Measurements from ENCODE around the gene COX19.
"Not testable (repeated sequence)": the region's sequence is repeated elsewhere in the genome, so short reads cannot be mapped to it uniquely, and the experiment has no call there.

The COX19 gene

DNA sequence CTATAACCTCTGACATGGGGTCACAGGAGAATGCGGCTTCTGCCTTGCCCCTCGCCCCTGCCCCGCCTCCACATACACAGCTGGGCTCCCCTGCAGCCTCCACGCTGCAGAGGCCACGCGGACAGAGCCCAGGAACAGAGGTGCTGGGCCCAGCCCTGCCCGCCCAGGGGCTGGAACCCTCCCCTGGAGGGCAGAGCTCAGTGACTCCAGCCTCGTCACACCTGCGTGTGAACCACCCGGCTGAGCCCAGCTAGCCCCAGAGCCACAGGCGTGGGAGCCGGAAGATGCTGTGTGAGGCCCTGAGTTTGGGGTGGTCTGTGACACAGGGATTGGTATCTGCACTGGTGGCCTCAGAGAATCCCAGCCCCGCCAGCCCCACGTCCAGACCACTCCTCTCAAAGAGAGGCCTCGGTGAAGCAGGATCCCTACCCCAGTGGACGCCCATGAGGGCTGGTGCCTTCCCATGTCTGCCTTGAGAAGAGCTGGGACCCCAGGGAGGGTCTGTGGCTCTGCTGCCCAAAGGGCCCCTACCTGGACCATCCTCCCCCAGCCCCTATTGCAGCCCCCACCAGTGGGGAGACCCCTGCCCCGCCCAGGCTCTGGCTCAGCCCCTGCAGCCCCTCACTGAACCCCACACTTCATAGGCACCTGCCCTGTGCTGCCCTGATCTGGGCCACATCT, 12.8 kb downstream of the COX19 start:
- DNase-seq (ENCODE audit: low spot score): no peak

- no peak for DNase-seq (ENCODE audit: low spot score)
These were observed 13.6 kb downstream of the COX19 start for GRCh38 chr7:961546-962400.

DNA sequence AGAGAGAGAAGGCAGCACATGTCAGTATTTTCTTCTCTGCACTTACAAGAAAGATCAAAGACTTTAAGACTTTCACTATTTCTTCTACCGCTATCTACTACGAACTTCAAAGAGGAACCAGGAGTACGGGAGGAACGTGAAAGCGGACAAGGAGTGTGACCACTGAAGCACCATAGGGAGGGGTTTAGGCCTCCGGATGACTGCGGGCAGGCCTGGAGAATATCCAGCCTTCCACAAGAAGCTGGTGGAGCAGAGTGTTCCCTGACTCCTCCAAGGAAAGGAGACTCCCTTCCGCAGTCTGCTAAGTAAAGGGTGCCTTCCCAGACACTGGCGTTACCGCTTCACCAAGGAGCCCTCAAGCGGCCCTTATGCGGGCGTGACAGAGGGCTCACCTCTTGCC, 14.4 kb downstream of the COX19 start:
- DNase-seq (ENCODE audit: low spot score): not testable (repeated sequence)

DNA sequence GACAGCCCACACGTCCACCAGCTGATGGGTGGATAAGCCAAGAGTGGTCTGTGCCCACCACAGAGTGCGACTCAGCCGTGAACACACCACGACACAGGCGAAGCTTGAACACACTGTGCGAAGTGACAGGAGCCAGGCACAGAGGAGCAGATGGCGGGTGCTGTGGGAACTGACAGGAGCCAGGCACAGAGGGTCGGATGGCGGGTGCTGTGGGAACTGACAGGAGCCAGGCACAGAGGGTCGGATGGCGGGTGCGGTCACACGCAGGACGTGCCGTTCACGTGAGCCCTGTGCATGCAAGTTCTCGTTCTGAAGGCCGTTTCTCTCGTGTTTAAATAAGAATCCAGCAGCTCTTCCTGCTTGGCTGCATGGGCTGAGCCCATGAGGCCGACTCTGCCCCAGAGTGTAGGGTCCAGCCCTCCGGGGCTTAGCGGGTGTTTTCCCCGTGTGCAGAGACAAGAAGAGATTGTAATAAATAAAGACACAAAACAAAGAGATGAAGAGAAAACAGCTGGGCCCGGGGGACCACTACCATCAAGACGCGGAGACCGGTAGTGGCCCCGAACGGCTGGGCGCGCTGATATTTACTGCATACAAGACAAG, 15.0 kb downstream of the COX19 start:
- peak; percentile 76 for DNase-seq (ENCODE audit: low spot score)

GRCh38 chr7:959740-960139, 15.6 kb downstream of the COX19 start:
- not testable (repeated sequence) for DNase-seq (ENCODE audit: low spot score)

DNA sequence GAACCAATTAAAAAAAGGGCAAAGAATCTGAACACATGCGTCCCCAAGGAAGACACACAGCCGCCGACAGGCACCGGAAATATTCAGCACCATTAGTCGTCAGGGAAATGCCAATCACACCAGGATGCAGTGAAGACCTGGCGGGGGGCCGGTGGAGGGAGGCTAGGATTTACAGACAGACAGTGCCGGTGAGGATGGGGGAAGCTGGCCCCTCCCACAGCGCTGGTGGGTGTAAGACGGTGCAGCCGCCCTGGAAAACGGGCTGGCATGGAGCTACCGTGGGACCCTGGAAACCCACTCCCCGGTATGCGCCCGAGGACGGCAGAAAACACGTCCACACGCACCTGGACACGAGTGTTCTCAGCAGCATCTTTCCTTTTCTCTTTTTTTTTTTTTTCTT, 16.1 kb downstream of the COX19 start:
- DNase-seq (ENCODE audit: low spot score): no peak

DNA sequence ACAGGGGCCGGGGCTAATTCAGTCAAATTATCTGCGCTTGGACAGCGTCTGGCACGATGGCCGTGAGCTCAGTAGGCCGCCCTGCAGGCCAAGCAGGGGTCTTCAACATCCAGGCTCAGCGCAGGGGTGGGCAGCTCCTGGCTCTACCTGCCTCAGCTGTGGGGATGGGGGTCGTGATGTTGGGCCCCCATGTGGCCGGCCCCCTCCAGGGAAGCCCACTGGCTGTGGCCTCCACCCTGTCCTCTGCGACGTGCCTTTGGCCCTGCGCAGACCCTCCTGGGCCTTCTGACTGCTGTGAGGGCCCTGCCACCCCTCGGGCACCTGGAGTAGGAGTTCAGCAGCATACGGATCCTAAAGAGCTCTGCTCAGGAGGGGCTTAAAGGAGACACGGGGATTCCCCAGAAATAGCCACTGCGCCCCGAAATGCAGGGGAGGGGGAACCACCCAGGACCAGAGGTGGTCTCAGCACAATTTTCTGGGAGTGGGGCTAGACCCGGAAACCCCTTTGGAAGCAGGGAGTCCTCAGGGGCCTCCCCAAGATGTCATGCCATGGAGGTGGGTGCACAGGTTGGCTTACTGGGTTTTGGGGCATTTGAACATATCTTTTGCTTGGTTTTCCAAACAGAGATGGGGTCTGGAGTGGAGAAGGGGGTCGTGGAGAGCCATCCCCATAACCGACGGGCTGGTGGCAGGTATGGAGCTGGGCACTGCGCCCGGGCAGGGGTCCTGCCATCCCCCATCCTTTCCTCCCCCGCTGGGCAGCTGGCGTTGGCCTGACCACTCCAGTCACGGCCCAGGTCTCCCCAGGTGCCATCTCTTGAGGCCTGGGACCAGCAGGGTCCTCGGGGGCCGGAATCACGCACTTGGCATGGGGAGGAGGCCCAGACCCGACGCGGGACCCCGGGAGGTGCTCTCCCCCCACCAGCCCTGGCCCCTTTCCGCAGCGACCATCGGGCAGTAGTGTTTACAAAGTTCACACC, 16.8 kb downstream of the COX19 start:
- no peak for DNase-seq (ENCODE audit: low spot score)

DNA sequence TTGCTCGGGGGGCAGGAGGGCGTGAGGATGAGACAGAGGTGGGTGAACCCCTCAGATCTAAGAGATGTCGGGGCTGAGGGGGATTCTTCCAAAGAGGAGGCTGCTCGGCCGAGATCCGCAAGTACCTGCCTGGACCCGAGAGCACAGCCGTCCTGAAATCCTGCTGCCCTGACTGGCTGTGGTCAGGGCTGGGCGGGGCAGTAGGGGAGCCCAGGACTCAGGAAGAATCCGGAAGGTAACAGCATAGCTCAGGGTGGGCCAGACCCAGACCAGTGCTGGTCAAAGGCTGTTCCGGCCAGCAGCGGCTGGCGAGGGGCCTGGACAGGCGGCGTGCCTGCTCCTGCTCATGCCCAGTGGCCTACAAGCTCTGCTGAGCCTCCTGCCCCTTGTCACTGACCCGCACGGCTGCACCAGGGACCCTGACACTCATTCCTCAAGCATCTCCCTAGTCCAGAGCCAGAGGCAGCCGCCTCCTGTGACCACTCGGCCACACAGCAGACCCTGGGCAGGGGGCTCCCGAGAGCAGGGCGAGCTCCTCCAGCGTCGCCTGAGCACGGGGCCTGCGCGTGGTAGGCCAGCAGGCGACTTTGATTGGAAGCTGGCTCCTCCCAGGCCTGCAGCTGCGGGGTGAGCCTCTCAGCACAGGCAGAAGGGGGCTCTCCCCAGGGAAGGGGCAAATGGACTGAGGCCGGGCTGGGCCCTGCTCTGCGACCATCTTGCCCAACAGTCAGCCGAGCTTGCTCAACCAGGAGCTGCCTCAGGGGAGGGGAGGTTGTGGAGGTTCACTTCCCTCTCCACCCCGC, 17.7 kb downstream of the COX19 start:
- DNase-seq (ENCODE audit: low spot score): peak; percentile 91

DNA sequence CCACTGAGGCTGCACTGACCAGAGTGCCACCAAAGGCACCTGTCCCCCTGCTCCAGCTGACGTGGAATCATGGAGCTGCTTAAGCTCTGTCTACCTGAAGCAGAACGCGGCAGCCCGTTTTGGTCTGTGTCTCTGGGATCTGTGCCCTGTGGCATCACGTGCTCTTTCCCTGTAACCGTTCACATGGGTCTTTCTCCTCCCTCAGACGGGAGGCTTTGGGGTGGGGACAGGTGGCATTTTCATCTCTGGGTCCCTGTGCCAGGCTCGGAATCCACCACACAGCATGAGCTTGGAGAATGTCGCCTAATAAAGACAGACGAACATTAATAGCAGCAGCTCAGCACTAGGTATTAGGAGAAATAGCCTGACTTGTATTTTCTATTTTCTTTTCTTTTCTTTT, 19.3 kb downstream of the COX19 start:
- DNase-seq (ENCODE audit: low spot score): no peak

DNA sequence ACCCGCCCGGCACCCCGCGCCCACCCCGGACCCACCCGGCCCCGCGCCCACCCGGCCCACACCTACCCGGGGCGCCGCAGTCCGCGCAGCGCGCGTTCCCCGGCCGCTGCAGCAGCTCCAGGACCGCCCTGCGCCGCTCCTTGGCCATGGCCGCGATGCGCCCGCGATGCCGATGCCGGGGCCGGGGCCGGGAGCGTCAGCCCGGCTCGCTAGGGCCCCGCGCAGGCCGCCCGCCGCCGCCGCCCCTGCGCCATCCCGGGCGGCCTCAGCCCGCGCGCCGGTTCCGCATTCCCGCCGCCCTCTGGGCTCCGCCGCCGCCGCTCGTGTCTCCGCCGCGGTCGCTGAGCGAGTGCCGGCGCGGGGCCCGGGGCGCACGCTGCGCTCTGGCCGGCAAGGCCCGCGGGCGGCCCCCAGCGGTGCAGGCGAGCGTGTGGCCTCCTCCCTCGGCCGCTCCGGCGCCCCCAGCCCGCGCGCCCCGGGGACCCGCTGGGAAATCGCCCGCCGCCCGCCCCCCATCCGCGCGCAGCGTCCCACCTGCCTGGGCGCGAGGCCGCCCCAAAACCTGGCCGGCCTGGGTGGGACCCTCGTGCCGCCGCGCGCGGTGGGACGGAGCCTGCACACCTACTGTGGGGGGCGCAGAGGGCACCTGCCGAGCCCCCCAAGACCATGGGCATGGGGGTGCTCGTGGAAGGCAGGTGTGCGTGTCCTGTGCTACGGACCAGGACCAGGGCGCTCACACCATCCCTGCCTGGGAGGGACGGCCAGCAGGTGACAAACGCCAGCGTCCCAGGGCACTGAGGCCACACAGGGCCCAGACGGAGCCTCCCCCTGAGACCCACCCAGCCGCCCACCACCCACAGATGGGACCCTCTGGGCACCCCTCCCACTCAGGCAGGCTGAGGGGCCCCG, 20.8 kb downstream of the COX19 start, which contains the start of gene ADAP1:
Gene ADAP1 (minus strand): TSS at position 351 of the 909 bp plus-strand sequence. CDS start 203 bp downstream, at position 148.
- DNase-seq (ENCODE audit: low spot score): no peak

GRCh38 chr7:953547-954327, 21.6 kb downstream of the COX19 start:
- DNase-seq (ENCODE audit: low spot score): peak; percentile 67

DNA sequence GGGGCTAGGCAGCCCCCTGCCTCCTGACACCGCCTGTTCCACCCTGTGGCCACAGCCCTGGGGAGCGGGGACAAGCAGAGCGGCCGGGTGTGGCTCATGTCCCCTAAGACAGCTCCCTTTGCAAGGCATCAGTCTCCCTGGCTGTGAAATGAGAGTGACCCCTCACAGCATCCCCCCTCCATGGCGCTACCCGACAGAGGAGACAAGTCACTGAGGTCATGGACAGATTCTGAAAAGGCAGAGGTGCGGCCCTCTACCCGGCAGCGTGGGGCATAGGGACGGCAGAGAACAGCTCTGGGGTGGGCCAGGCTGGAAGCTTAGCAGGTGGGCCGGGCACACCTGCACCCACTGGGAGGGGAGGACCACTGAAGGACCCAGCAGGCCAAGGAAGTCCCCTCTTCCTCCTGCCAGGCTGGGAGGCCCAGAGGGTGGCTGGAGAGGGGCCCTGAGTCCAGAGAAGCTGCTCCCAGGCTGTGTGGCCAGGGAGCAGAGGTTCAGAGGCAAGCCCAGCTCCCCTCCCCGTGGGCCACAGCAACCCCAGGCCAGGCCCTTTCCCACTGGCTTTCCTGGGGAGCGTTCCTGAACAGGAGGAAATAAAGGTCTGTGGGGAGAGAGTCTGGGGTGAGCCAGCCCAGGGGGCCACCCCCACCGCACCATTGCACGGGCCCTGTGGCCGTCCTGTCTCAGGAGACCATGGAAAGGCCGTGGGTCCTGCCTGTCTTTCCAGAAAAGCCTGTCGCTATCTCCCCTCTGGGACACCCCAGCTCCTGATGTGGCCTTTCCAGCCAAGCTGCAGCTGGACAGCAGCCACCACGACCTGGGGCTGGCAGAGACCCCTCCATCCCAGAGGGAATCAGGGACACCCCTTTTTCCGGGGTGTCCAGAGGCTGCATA, 22.6 kb downstream of the COX19 start:
- no peak for DNase-seq (ENCODE audit: low spot score)

GRCh38 chr7:951881-952547, 23.3 kb downstream of the COX19 start:
- DNase-seq (ENCODE audit: low spot score): no peak

DNA sequence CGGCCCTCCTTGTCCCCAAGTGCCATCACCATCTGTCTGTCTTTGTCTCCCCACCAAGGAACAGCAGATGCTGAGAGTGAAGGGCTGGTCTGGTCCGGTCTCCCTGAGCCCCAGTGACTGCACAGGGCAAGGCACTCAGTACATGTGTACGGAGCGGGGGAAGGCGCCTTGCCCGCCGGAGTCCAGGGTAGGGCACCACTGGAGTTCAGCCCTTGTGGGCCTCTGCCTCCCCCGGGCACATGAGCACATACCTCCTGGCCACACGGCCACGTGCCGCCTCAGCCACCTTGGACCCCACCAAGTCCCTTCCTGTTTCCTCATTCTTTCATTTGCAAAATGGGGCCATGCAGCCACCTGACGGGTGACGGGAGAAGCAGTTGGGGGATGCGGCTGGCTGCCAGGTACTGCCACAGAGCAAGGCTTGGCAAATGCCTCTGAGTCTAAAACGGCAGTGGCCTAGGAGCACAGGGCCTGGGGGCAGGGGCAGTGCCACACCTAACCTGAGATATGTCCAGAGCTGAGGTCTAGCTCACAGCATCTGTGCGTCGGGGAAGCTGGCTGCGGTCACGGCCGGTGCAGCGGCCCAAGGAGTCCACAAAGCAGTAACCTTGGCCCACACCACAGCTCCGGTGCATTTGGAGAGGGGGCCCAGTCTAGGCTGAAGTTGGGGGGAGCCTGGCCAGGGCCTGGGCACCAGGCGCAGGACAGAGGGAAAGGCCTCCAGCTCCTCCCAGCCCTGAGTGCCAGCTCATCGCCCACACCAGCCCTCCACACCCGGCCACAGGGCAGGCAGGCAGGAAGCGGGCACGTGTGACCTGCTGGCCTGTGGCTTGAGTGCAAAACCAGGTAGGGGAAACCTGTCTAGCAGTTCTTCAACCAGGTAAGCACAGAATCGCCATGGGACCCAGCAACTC, 26.1 kb downstream of the COX19 start:
- no peak for DNase-seq (ENCODE audit: low spot score)

DNA sequence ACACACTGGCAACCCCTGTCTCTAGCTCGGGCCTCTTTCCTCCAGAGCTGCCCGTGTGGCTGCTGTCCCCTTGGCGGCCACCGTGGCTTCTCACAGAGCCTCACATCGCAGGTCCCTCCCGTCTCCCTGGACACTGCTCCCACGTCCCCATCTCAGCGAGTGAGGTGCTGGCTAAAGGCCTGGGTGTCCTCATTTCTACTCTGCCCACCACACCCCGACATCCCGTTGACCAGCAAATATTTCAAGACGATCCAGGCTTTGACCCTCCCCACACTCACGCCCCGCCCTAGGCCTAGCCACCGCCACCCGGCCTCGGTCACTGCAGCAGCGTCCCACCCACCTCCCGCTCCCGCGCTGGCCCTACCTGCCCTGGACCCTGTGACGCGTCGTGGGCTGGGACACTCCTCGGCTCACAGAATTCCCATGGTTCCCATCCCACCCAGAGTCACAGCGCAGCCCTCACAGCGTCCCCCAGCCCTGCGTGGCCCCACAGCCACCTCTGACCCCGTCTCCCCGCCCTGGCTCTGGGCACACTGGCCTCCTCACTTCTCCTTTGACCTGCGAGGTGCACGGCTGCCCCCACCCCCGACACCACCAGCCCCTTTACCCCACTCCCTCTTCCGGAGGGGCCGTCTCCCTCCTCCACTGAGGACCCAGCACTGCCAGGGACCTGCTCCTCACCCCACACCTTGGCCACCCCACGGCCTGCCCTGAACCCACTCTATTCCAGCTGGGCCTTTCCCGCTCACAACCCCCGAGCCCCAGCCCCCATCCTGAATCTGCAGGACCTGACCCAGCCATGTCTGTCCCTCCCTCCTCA, 27.7 kb downstream of the COX19 start:
- no peak for DNase-seq (ENCODE audit: low spot score)
